Activated T-cell treated with anti-CD3 and anti-CD28 coated beads for 24 hours (primary cell): ENCODE measurements around the gene BTBD3.

Experiments
- DNase-seq: peaks from one replicate; pipeline ENCODE4 v3.0.0-alpha.2; 2020; ENCODE audit warnings: low read depth

The BTBD3 gene

DNA sequence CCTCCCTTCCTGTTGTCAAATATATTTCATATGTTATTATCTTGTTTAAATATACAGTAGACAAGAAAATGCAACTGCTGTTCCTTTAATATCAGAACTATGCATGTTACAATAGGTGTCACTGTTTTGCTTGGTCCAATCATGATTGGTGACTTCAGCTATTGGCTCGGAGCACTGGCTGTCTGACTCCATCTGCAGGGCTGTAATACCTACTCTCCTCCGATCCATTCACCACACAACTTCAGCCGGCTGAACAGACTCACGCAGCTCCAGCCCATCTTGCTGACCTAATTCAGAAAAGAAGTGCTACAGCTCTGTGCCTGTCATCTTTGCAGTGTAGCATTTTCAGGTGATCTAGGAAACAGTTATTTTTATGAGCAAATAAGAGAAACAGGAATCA is at the start of gene BTBD3:
Gene BTBD3, plus strand, starts transcription at position 231 of the 400 bp plus-strand sequence. CDS start 383 bp downstream, outside the sequence.
- DNase-seq = no peak

- DNase-seq = no peak
Observed at GRCh38 chr20:11869641-11870040, 48.1 kb upstream of the BTBD3 start.

GRCh38 chr20:11870411-11870810 is 47.3 kb upstream of the BTBD3 start:
- no peak for DNase-seq

DNA sequence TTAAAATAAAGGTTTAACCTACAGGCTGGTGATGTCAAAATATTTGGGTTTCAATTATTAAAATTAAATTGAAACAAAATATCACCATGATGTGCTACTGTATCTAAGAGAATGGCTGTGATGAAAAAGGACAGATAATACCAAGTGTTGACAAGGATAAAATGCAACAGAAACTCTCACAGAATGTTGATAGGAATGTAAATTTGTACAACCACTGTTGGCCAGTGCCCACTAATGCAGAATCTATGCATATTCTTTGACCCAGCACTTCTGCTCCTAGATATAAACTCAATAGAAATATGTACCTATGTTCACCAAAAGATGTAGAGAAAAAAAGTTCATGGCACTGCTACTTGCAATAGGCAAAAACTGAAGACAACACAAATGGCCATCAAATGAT is 41.1 kb upstream of the BTBD3 start:
- no peak for DNase-seq

DNA sequence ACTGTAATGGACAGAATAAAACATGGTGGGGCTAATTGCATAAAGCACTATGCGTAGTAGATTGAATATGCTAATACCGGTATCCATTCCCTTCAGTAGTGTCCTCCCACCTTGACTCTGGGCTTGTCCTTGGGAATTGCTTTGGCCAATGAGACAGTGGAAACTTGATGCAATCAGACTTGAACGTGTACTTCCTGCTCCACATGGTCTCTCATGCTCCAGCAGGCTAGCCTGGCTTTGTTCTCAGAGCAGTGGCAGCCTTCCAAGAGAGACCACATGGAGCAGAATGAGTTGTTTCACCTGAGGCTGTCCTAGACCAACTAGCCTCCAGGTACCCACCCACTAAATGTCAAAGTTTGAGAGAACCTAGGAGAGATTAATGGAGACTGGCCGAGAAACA is 37.0 kb upstream of the BTBD3 start:
- no peak for DNase-seq

GRCh38 chr20:11881449-11881848 is 36.2 kb upstream of the BTBD3 start:
- DNase-seq = no peak

DNA sequence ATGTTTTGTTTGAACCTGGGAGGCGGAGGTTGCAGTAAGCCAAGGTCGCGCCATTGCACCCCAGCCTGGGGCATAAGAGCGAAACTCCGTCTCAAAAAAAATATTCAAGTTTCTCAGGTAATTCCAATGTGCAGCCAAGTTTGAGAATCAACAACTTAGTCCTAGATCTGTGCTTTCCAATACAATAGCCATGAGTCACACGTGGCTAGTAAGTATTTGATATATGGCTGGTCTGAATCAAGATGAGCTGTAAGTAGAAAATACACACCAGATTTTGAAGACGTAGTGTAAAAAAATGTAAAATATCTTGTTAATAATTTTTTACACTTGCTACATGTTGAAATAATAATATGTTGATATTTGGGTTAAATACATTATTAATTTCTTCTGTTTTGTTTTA is 35.0 kb upstream of the BTBD3 start:
- DNase-seq = no peak

DNA sequence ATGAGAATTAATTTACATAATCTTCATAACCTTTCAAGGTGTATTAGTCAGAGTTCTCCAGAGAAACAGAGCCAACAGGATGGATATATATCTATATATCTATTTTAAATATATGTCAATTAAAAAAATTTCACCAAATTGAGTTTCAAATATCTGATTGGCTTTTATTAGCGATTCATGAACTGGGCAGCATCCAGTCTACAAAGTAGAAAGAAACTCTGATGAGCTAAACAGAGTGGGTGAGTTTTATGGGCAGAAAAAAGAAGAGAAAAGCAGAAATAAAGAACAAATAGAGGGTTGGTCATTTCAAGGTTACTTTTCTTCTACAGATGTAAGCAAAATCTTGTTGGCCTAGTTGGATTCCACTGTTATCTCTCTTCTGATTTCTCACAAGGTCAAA is 29.0 kb upstream of the BTBD3 start:
- DNase-seq = no peak

- DNase-seq = peak; percentile 55
Observed at GRCh38 chr20:11890331-11891076, 27.2 kb upstream of the BTBD3 start.

- DNase-seq = no peak
Observed at GRCh38 chr20:11891077-11891775, 26.5 kb upstream of the BTBD3 start.

GRCh38 chr20:11891776-11892545 is 25.7 kb upstream of the BTBD3 start:
- DNase-seq = peak; percentile 29

DNA sequence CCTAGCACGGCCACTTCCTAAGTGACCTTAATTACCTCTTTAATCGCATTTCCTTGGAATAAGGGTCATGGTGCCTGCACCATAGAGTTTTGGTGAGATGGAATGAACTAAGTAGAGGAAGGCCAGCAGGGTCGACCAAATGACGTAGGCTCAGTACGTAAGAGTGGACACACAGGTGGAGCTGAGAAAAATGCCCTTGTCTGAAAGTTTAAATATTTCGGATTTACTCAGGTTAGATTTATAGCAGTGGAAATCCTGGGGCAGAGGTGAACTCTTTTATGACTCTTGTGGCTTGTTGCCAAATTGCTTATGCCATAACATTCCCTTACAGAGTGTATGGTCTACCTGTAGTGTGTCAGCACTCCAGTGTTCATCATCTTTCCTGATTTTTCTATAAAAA is 23.6 kb upstream of the BTBD3 start:
- no peak for DNase-seq

DNA sequence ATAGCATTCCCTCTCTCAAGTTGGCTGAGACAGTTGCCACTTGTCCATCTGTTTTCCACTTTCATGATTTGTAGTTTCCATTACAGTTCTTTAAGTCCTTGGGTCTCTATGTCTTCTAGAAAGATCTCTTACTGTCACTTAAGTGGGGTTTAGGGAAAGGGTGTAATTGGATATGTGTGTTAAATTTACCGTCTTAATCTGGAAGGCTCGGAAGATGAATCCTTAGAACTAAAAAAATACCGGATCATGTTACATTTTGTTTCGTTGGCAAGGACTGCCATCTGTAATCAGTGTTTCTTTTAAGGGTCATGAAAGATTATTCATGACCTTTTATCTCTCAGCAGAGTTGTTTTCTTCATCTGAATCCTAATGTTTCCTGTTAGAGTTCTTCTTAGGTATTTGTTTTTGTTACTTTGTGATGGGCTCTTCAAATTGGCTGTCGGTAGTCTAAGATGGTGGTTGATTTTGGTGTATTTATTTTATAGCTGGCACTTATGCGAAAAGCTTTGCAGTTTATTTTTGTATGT is 21.8 kb upstream of the BTBD3 start:
- no peak for DNase-seq

- DNase-seq = no peak
Observed at GRCh38 chr20:11901127-11901526, 16.6 kb upstream of the BTBD3 start.

- DNase-seq = no peak
Observed at GRCh38 chr20:11902285-11902697, 15.4 kb upstream of the BTBD3 start.

GRCh38 chr20:11905460-11906179 is 12.1 kb upstream of the BTBD3 start:
- no peak for DNase-seq

DNA sequence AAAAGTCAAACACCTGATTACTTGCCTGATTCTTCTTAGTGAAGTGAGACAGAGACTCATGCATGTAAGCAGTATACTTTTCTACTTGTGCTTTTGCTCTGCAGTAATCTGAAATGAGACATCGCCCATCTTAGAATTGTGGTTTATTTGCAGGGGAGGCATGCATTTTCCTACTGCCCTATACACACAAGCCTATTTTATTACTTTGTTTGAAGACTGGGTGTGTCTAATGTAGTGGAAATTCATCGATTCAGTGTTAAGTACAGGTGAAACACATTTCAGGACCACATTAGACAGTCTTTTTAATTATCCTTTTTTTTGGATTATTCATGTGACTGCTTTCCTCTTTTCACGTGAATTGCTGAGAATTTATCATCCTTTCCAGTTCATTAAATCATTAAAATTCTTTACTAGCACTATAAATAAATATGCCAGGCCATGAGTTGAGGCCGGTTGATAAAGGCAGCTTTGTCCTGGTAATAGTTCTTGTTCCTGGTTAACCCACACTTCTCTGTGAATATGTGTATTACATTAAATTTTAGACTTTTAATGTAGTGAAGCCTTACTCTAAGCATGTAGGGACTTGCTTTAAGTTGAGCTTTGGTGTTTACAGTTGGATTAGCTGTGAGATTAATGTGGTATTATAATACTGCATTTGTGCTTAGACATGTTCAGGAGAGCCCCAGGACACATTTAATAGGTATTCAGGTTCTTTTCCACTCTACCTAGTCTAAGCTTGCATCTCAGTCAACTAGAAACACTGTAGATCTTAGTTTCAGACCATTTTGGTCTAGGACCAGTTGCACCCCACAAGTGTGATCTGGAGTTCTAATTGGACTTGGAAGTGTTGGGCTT is 10.8 kb upstream of the BTBD3 start:
- no peak for DNase-seq

- no peak for DNase-seq
Observed at GRCh38 chr20:11907621-11908020, 10.1 kb upstream of the BTBD3 start.

GRCh38 chr20:11912013-11912658 is 5.6 kb upstream of the BTBD3 start:
- no peak for DNase-seq

- no peak for DNase-seq
Observed at GRCh38 chr20:11912659-11913415, 4.9 kb upstream of the BTBD3 start.
